ENCODE data around the gene SLC39A9.

DNA sequence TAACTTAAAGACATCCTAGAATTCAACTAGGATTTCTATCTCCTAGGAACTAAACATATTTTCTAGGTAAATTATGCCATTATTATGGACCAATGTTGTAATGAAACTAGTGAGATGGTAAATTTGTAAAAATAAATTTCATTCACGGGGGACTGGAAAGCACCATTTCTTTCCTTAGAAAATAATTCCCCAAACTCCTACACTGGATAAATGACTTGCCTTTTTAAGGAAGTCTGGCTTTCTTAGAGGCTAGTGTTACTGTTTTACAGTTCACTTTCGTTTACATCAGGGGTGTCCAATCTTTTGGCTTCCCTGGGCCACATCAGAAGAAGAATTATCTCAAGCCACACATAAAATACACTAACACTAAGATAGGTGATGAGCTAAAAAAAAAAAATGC lies 3.3 kb downstream of the SLC39A9 start:
- TF ChIP-seq, protein P1, sequence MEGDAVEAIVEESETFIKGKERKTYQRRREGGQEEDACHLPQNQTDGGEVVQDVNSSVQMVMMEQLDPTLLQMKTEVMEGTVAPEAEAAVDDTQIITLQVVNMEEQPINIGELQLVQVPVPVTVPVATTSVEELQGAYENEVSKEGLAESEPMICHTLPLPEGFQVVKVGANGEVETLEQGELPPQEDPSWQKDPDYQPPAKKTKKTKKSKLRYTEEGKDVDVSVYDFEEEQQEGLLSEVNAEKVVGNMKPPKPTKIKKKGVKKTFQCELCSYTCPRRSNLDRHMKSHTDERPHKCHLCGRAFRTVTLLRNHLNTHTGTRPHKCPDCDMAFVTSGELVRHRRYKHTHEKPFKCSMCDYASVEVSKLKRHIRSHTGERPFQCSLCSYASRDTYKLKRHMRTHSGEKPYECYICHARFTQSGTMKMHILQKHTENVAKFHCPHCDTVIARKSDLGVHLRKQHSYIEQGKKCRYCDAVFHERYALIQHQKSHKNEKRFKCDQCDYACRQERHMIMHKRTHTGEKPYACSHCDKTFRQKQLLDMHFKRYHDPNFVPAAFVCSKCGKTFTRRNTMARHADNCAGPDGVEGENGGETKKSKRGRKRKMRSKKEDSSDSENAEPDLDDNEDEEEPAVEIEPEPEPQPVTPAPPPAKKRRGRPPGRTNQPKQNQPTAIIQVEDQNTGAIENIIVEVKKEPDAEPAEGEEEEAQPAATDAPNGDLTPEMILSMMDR (IDR thresholded peaks at IDR 0.05; ENCODE audit: poor library complexity), result no peak
- no peak for TF ChIP-seq EZH2phosphoT487 (IDR thresholded peaks at IDR 0.05; ENCODE audit: low read depth, severe bottlenecking, unreplicated experiment)

All from hepatocyte (in vitro differentiated cells).